HEK293T (cell line): ENCODE measurements around the gene NUCB1.

ENCODE experiments used
- ARNT ChIP-seq: fragments of 450-650 bp; IDR thresholded peaks from 2 replicates; pipeline ENCODE4 v1.6.1; 2017; ENCODE audit warnings: mild to moderate bottlenecking
- BHLHE40 ChIP-seq: fragments of 450-650 bp; IDR thresholded peaks from 2 replicates; pipeline ENCODE4 v1.6.1; 2016; ENCODE audit warnings: mild to moderate bottlenecking, moderate library complexity, borderline replicate concordance
- CTBP1 ChIP-seq: fragments of 450-650 bp; IDR thresholded peaks from 2 replicates; pipeline ENCODE4 v1.6.1; 2016; ENCODE audit warnings: borderline replicate concordance
- ELF4 ChIP-seq: fragments of 450-650 bp; IDR thresholded peaks from 2 replicates; pipeline ENCODE4 v1.6.1; 2017; ENCODE audit warnings: antibody characterized with exemption
- FOXA1 ChIP-seq: fragments of 450-650 bp; IDR thresholded peaks from 2 replicates; pipeline ENCODE4 v1.6.1; 2016; ENCODE audit warnings: mild to moderate bottlenecking
- FOXK2 ChIP-seq: fragments of 450-650 bp; IDR thresholded peaks from 2 replicates; pipeline ENCODE4 v1.6.1; 2016; ENCODE audit warnings: mild to moderate bottlenecking
- FOXM1 ChIP-seq: fragments of 450-650 bp; IDR thresholded peaks from 2 replicates; pipeline ENCODE4 v1.6.1; 2017; ENCODE audit warnings: mild to moderate bottlenecking, borderline replicate concordance
- L3MBTL2 ChIP-seq: fragments of 450-650 bp; conservative IDR thresholded peaks from 2 replicates; pipeline ENCODE4 v1.6.1; 2016; ENCODE audit warnings: mild to moderate bottlenecking
- NFRKB ChIP-seq: fragments of 450-650 bp; IDR thresholded peaks from 2 replicates; pipeline ENCODE4 v1.6.1; 2016; ENCODE audit warnings: mild to moderate bottlenecking, moderate library complexity
- SP1 ChIP-seq: fragments of 450-650 bp; IDR thresholded peaks from 2 replicates; pipeline ENCODE4 v1.6.1; 2017
- SUZ12 ChIP-seq: fragments of 450-650 bp; IDR thresholded peaks from 2 replicates; pipeline ENCODE4 v1.6.1; 2016; ENCODE audit warnings: mild to moderate bottlenecking
- TARDBP ChIP-seq: fragments of 450-650 bp; IDR thresholded peaks from 2 replicates; pipeline ENCODE4 v1.6.1; 2016
- ZNF384 ChIP-seq: fragments of 450-650 bp; IDR thresholded peaks from 2 replicates; pipeline ENCODE4 v1.6.1; 2016
- TF ChIP-seq, protein P1 (sequence below): fragments of 450-650 bp; IDR thresholded peaks from 2 replicates; pipeline ENCODE4 v1.6.1; 2016

DNA sequence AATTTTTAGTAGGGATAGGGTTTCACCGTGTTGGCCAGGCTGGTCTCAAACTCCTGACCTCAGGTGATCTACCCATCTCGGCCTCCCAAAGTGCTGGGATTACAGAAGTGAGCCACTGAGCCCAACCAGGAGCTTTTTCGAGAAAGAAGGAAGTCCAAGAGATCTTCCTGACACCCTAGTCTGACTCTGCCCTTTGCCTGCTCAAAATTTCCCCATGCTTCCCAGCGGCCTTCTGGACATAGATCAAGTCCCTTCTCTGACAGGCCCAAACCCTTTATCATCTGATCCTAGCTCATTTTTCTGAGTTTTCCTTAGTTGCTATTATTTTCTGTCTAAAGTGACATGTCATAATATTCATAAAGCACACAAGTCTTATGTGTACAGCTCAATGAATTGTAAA, 53.0 kb downstream of the NUCB1 start:
- no peak for TF ChIP-seq CTBP1
- no peak for TF ChIP-seq TARDBP
- TF ChIP-seq ELF4, result no peak
- TF ChIP-seq SUZ12, result no peak
- TF ChIP-seq, protein P1, sequence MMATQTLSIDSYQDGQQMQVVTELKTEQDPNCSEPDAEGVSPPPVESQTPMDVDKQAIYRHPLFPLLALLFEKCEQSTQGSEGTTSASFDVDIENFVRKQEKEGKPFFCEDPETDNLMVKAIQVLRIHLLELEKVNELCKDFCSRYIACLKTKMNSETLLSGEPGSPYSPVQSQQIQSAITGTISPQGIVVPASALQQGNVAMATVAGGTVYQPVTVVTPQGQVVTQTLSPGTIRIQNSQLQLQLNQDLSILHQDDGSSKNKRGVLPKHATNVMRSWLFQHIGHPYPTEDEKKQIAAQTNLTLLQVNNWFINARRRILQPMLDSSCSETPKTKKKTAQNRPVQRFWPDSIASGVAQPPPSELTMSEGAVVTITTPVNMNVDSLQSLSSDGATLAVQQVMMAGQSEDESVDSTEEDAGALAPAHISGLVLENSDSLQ, result no peak
- TF ChIP-seq FOXA1, result no peak
- no peak for TF ChIP-seq SP1
- TF ChIP-seq FOXM1, result no peak
- no peak for TF ChIP-seq BHLHE40
- no peak for TF ChIP-seq ZNF384
- no peak for TF ChIP-seq ARNT
- no peak for TF ChIP-seq FOXK2
- no peak for TF ChIP-seq L3MBTL2
- no peak for TF ChIP-seq NFRKB
